Suprapubic skin (tissue), 4 donors: ENCODE data around the gene CD6. TPM values are rescaled to one million over a fixed set of nuclear protein-coding genes. Genes with fewer than 3 reads are reported as not detected.

ENCODE experiments used
- DNase-seq, 2 donors: peaks; one replicate each; pipeline ENCODE4 v3.0.0-alpha.2; 2019; ENCODE audit warnings: low spot score in 2 of 2
- H3K27ac ChIP-seq: fragments of 200-600 bp; sonication (generic); one replicate; pipeline ENCODE4 v1.5.1; 2019
- H3K27me3 ChIP-seq: fragments of 200-600 bp; sonication (generic); one replicate; pipeline ENCODE4 v1.5.1; 2019
- H3K36me3 ChIP-seq: fragments of 200-600 bp; sonication (generic); one replicate; pipeline ENCODE4 v1.5.1; 2019
- H3K4me1 ChIP-seq: fragments of 200-600 bp; sonication (generic); one replicate; pipeline ENCODE4 v1.5.1; 2019
- H3K4me3 ChIP-seq: fragments of 200-600 bp; sonication (generic); one replicate; pipeline ENCODE4 v1.5.1; 2019; ENCODE audit warnings: mild to moderate bottlenecking
- H3K9me3 ChIP-seq: fragments of 200-600 bp; sonication (generic); one replicate; pipeline ENCODE4 v1.5.1; 2019
- EP300 ChIP-seq: sonication (generic); formaldehyde crosslinking; IDR thresholded peaks from one replicate; pipeline ENCODE4 v1.6.1; 2017; ENCODE audit warnings: antibody characterized with exemption
- POLR2A ChIP-seq, 2 donors: fragments of 450-650 bp; IDR thresholded peaks; one replicate each; pipeline ENCODE4 v1.6.1; 2017; ENCODE audit warnings: antibody characterized with exemption in 2 of 2, mild to moderate bottlenecking in 2 of 2, moderate library complexity in 2 of 2
- POLR2AphosphoS5 ChIP-seq, 3 donors: sonication (generic); formaldehyde crosslinking; IDR thresholded peaks; one replicate each; pipeline ENCODE4 v1.6.1; 2017; ENCODE audit warnings: antibody characterized with exemption in 3 of 3
- WGBS: methylation state at CpG from one replicate; pipeline ENCODE4 v1.1.5; 2018; 5-methylcytosine and 5-hydroxymethylcytosine counted together
- total RNA-seq, 4 donors: library from RNA; depleted of rRNA; stranded (reverse); fragments of >200 nt; gene quantifications; one replicate each; pipeline ENCODE4 v1.1.0, GENCODE V29; 2016
- TF ChIP-seq, protein P1 (sequence below), 2 donors: fragments of 200-600 bp in 1 of 2; fragments of 450-650 bp in 1 of 2; sonication (generic) in 1 of 2; IDR thresholded peaks; one replicate each; pipeline ENCODE4 v1.5.1; 2016 to 2019; ENCODE audit warnings: antibody characterized with exemption in 2 of 2, mild to moderate bottlenecking in 1 of 2, moderate library complexity in 1 of 2

CD6 gene
- total RNA-seq, 4 donors from 2014 or later, result 0.15 to 1.7 (median 1.2) TPM

DNA sequence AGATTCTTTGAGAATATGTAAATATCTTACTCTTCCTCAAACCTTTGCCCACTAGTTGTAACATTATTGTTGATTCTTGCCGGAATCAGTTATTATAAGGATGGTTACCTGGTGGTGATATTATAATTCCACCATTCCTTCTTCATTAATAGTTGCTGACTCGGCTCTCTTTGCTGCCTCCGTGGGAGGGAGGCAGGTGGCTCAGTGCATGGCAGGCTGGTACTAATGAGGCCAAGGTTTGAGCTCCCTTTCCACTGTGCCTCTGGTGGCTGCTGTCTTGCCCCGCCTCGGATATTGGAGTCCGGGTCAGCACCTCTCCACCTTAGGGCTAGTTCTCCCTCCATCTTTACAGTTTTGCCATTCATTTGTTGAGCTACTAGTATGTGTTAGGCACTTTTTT is 12.7 kb downstream of the CD6 start:
- no peak overlapping the region for H3K4me3 ChIP-seq
- H3K4me1 ChIP-seq, result no peaks in the 10 kb centered on the region
- WGBS, result 70% methylated on average over 6 of the region's 6 CpGs
- DNase-seq, result peak in 1 of 2 donors; percentile 10
- TF ChIP-seq POLR2A (IDR thresholded peaks at IDR 0.05) (no peak), EP300 (no peak), POLR2AphosphoS5 (IDR thresholded peaks at IDR 0.05) (no peak)
- TF ChIP-seq, protein P1, sequence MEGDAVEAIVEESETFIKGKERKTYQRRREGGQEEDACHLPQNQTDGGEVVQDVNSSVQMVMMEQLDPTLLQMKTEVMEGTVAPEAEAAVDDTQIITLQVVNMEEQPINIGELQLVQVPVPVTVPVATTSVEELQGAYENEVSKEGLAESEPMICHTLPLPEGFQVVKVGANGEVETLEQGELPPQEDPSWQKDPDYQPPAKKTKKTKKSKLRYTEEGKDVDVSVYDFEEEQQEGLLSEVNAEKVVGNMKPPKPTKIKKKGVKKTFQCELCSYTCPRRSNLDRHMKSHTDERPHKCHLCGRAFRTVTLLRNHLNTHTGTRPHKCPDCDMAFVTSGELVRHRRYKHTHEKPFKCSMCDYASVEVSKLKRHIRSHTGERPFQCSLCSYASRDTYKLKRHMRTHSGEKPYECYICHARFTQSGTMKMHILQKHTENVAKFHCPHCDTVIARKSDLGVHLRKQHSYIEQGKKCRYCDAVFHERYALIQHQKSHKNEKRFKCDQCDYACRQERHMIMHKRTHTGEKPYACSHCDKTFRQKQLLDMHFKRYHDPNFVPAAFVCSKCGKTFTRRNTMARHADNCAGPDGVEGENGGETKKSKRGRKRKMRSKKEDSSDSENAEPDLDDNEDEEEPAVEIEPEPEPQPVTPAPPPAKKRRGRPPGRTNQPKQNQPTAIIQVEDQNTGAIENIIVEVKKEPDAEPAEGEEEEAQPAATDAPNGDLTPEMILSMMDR (IDR thresholded peaks at IDR 0.05), result no peak
- no peak overlapping the region for H3K27ac ChIP-seq
- H3K27me3 ChIP-seq, result peaks cover 9% of the 10 kb centered on the region
- H3K36me3 ChIP-seq, result no peaks in the 10 kb centered on the region
- H3K9me3 ChIP-seq, result no peaks in the 10 kb centered on the region

DNA sequence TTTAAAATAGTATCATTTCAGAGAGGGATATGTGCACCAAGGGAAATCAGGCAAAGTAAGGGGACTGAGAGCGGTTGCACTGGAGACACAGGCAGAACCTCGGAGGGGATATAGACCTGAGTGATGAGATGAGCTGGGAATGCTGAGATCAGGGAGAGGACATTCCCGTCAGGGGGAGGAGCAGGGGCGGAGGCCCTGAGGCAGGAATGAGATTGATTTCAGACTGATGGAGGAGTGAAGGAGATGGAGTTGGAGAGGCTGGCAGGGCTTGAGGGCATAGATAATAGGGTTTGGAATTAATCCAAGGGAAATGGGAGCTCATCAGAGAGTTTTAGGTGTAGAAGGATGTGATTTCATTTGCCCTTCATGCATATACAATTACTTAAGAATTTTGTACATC is 13.2 kb downstream of the CD6 start:
- WGBS, result 46% methylated on average over 4 of the region's 4 CpGs
- Histone ChIP-seq H3K27ac (no peak overlapping the region), H3K27me3 (peaks cover 9% of the 10 kb centered on the region), H3K4me3 (no peak overlapping the region), H3K9me3 (no peaks in the 10 kb centered on the region), H3K36me3 (no peaks in the 10 kb centered on the region), H3K4me1 (no peaks in the 10 kb centered on the region)
- peak in 1 of 2 donors; percentile 44 for DNase-seq
- TF ChIP-seq EP300, result no peak
- no peak for TF ChIP-seq POLR2A (IDR thresholded peaks at IDR 0.05)
- TF ChIP-seq POLR2AphosphoS5 (IDR thresholded peaks at IDR 0.05), result no peak
- TF ChIP-seq, protein P1 (IDR thresholded peaks at IDR 0.05), result no peak

DNA sequence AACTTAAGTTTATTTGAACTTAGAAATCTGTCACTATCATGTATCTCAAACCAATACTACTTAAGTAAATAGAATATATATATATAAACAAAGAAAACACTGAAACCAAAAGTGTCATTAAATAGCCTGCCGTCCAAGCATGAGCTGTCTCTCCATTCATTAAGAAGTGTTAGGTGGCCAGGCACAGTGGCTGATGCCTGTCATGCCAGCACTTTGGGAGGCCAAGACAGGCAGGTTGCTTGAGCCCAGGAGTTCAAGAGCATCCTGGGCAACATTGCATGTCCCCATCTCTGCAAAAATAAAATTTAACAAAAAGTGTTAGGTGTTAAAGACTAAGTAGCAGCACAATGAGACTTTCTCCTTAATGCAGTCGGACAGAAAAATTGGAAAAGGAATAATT is 14.0 kb downstream of the CD6 start:
- Histone ChIP-seq H3K9me3 (no peaks in the 10 kb centered on the region), H3K36me3 (no peaks in the 10 kb centered on the region), H3K4me3 (no peak overlapping the region), H3K27ac (no peak overlapping the region), H3K4me1 (no peaks in the 10 kb centered on the region), H3K27me3 (peaks cover 9% of the 10 kb centered on the region)
- TF ChIP-seq, protein P1 (IDR thresholded peaks at IDR 0.05), result no peak
- no peak for TF ChIP-seq EP300
- TF ChIP-seq POLR2AphosphoS5 (IDR thresholded peaks at IDR 0.05), result no peak
- no peak for TF ChIP-seq POLR2A (IDR thresholded peaks at IDR 0.05)
- WGBS, result 81% methylated on average over 2 of the region's 2 CpGs
- peak in 1 of 2 donors; percentile 24 for DNase-seq

DNA sequence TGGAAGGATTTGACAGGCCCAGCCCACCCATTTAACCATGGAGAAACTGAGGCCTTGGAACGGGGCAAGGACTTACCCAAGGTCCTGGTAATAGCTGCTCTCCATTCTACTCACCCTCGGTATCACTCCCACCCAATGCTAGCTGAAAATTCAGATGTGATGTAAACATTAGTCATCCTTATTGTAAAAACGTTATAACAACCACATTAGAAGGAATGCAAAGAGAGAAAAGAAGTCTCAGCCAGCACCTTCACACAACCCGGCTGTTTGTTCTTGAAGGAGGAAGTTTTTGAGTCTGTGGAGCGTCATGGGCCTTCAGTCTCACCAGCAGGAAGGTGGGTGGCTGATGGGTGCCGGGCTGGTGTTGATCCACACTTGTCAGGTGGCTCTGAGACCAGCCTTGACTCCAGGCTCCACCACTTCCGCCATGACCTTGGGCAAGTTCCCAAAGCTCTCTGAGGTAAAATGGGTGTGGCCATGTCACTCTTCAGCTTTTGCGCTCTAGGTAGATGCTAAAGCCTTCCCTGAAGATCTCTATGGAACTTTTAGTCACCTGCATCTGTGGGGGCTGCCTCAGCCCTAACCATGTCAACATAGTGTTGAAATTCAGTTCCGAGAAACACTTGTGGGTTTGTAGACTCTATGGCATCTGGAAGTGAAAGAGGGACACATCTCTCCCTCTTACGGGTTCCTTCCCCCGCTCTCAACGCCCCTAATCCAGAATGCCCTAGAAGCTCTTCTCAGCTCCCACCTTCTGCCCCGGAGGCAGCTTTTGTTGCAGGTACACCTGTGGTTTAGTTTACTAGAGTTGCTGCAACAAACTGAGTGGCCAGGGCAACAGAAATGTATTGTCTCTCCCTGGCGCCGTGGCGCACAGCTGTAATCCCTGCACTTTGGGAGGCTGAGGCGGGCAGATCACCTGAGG is 14.8 kb downstream of the CD6 start:
- Histone ChIP-seq H3K4me1 (no peaks in the 10 kb centered on the region), H3K4me3 (no peak overlapping the region), H3K9me3 (no peaks in the 10 kb centered on the region), H3K27ac (no peak overlapping the region), H3K27me3 (peaks cover 9% of the 10 kb centered on the region), H3K36me3 (no peaks in the 10 kb centered on the region)
- TF ChIP-seq POLR2A (IDR thresholded peaks at IDR 0.05), result no peak
- no peak for TF ChIP-seq EP300
- no peak for TF ChIP-seq POLR2AphosphoS5 (IDR thresholded peaks at IDR 0.05)
- TF ChIP-seq, protein P1 (IDR thresholded peaks at IDR 0.05), result no peak
- WGBS, result 63% methylated on average over 17 of the region's 17 CpGs
- DNase-seq, result peak in 1 of 2 donors; percentile 65

GRCh38 chr11:60987577-60988277 is 16.2 kb downstream of the CD6 start:
- TF ChIP-seq, protein P1 (IDR thresholded peaks at IDR 0.05), result no peak
- TF ChIP-seq POLR2AphosphoS5 (IDR thresholded peaks at IDR 0.05) (no peak), EP300 (no peak)
- H3K9me3 ChIP-seq, result no peaks in the 10 kb centered on the region
- WGBS, result 73% methylated on average over 9 of the region's 9 CpGs
- H3K4me1 ChIP-seq, result no peaks in the 10 kb centered on the region
- peaks cover 13% of the 10 kb centered on the region for H3K27me3 ChIP-seq
- H3K36me3 ChIP-seq, result no peaks in the 10 kb centered on the region
- H3K27ac ChIP-seq, result no peak overlapping the region
- H3K4me3 ChIP-seq, result no peak overlapping the region
- DNase-seq, result peak in 1 of 2 donors; percentile 21
